Measurements from ENCODE around the gene THAP10. TPM values are rescaled to one million over a fixed set of nuclear protein-coding genes. Genes with fewer than 3 reads are reported as not detected.

THAP10 gene
- total RNA-seq, 1 donor from 2014 or later: not detected

GRCh38 chr15:70912187-70912586 lies 20.0 kb upstream of the THAP10 start:
- intact Hi-C loops (cut with micrococcal nuclease): no loop called here
- Mint-ChIP-seq H3K27ac (no peak overlapping the region), H3K36me3 (ENCODE audit: low read depth) (no peaks in the 10 kb centered on the region), H3K9me3 (peaks cover 10% of the 10 kb centered on the region), H3K4me1 (ENCODE audit: low read depth) (no peaks in the 10 kb centered on the region), H3K27me3 (ENCODE audit: insufficient read depth) (peaks cover 22% of the 10 kb centered on the region), H3K4me3 (no peak overlapping the region)
- DNase-seq (ENCODE audit: low spot score): no peak

GRCh38 chr15:70910958-70911357 lies 18.7 kb upstream of the THAP10 start:
- intact Hi-C loops (cut with micrococcal nuclease): no loop called here
- DNase-seq (ENCODE audit: low spot score): no peak
- Mint-ChIP-seq H3K9me3 (peaks cover 18% of the 10 kb centered on the region), H3K4me1 (ENCODE audit: low read depth) (no peaks in the 10 kb centered on the region), H3K36me3 (ENCODE audit: low read depth) (no peaks in the 10 kb centered on the region), H3K4me3 (no peak overlapping the region), H3K27ac (no peak overlapping the region), H3K27me3 (ENCODE audit: insufficient read depth) (peaks cover 22% of the 10 kb centered on the region)

- H3K36me3 Mint-ChIP-seq (ENCODE audit: low read depth): no peaks in the 10 kb centered on the region
- H3K9me3 Mint-ChIP-seq: peaks cover 18% of the 10 kb centered on the region
- H3K4me1 Mint-ChIP-seq (ENCODE audit: low read depth): no peaks in the 10 kb centered on the region
- intact Hi-C loops (cut with micrococcal nuclease): no loop called here
- DNase-seq (ENCODE audit: low spot score): no peak
- no peak overlapping the region for H3K4me3 Mint-ChIP-seq
- peaks cover 12% of the 10 kb centered on the region for H3K27me3 Mint-ChIP-seq (ENCODE audit: insufficient read depth)
- no peak overlapping the region for H3K27ac Mint-ChIP-seq
These were observed 15.7 kb upstream of the THAP10 start for GRCh38 chr15:70907784-70908471.

DNA sequence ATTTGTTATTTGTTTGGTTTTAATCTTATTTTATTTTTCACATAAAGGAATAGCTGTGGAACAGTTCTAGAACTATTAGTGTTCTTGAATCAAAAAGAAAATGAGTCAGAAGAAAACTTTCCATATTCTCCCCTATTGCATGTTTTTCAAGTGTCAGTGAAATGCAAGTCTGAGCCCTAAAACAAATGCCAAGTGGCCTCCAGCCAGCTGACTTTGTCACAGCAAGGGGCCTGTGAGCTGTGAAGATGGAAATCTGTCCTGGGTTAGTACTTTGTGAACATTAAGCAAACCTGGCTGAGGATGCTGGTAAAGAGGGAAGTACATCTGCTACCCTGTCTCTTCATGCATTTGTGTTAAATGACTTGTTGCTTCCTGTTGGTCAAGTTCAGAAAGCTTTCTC lies 14.6 kb upstream of the THAP10 start:
- H3K27me3 Mint-ChIP-seq (ENCODE audit: insufficient read depth): peaks cover 9% of the 10 kb centered on the region
- intact Hi-C loops (cut with micrococcal nuclease): no loop called here
- H3K4me3 Mint-ChIP-seq: no peak overlapping the region
- no peak for DNase-seq (ENCODE audit: low spot score)
- no peak overlapping the region for H3K27ac Mint-ChIP-seq
- no peaks in the 10 kb centered on the region for H3K4me1 Mint-ChIP-seq (ENCODE audit: low read depth)
- H3K9me3 Mint-ChIP-seq: peaks cover 18% of the 10 kb centered on the region
- no peaks in the 10 kb centered on the region for H3K36me3 Mint-ChIP-seq (ENCODE audit: low read depth)

DNA sequence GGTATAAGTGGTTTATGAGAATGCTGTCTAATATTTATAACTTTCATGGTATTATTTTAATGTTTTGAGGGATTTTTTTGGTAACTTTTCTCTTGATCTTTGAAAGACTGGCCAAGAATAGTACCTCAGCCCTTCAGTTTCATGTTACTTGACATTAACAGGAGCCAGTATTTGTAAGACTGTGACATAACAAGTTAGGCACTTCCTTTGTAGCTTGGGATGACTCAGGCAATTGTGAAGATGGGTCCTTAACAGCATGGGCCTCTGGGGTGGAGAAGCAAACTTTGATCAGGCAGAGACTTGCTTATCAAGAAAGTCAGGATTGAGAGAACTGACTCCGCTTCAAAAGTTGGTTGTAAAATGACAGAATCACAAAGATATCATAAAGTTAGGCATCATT lies 9.9 kb upstream of the THAP10 start:
- Mint-ChIP-seq H3K27me3 (ENCODE audit: insufficient read depth) (peaks cover 4% of the 10 kb centered on the region), H3K9me3 (peaks cover 7% of the 10 kb centered on the region), H3K36me3 (ENCODE audit: low read depth) (no peaks in the 10 kb centered on the region), H3K4me1 (ENCODE audit: low read depth) (no peaks in the 10 kb centered on the region), H3K4me3 (no peak overlapping the region), H3K27ac (no peak overlapping the region)
- intact Hi-C loops (cut with micrococcal nuclease): no loop called here
- no peak for DNase-seq (ENCODE audit: low spot score)

DNA sequence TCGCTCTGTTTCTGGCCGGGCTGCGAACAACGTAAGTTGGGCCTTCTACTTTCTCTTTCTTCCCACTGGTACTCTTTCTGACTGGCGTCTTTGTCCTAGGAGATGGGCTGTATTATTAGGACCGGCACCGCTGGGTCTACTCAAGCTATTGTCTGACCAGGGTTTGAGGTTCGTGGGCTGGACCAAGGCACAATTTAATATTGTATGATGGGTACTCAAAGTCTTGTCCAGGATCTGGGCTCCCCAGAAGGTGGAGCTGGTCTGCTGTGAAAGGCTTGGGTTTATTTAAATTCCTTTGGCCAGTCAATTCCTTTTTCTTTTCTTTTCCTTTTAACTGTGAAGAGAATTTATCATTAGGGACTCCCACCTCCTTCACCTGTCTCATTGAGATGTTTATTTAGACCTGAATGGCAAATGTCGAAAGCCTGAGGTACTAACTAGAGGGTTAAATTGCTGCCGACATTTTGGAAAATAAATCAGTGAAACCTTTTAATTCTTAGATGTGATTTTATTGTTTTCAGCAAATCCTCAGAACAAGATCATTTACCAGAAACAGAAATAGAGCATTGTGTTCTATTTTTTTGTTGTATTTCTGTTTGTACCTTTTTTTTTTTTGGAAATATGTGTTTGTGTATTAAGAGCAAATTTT lies 803 bp upstream of the THAP10 start:
- peak overlapping the region; percentile 86 for H3K4me3 Mint-ChIP-seq
- intact Hi-C loops (cut with micrococcal nuclease): no loop called here
- H3K27ac Mint-ChIP-seq: no peak overlapping the region
- peaks cover 10% of the 10 kb centered on the region for H3K4me1 Mint-ChIP-seq (ENCODE audit: low read depth)
- no peaks in the 10 kb centered on the region for H3K9me3 Mint-ChIP-seq
- peaks cover 48% of the 10 kb centered on the region for H3K27me3 Mint-ChIP-seq (ENCODE audit: insufficient read depth)
- no peaks in the 10 kb centered on the region for H3K36me3 Mint-ChIP-seq (ENCODE audit: low read depth)
- DNase-seq (ENCODE audit: low spot score): no peak

DNA sequence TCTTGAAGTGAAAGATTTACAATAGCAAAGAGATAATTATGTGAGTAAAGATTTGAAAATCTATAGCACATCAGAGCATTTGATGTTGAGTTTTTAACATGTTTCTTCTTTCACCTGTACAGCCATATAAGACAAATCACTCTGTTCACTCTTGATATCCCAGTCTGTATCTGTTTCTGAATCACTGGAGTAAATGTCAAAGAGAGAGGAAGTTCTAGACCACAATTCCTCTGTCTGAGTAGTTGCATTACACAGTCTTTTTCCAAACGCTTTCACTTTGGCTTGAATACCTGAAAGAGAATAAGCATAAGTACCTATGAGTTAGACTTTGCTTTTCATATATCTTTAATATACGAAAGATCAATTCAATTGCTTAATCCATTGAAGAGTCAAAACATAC lies 9.9 kb downstream of the THAP10 start:
- Mint-ChIP-seq H3K4me3 (no peak overlapping the region), H3K4me1 (ENCODE audit: low read depth) (peaks cover 4% of the 10 kb centered on the region), H3K36me3 (ENCODE audit: low read depth) (no peaks in the 10 kb centered on the region), H3K27me3 (ENCODE audit: insufficient read depth) (peaks cover 14% of the 10 kb centered on the region), H3K9me3 (no peaks in the 10 kb centered on the region), H3K27ac (no peak overlapping the region)
- intact Hi-C loops (cut with micrococcal nuclease): no loop called here
- no peak for DNase-seq (ENCODE audit: low spot score)

DNA sequence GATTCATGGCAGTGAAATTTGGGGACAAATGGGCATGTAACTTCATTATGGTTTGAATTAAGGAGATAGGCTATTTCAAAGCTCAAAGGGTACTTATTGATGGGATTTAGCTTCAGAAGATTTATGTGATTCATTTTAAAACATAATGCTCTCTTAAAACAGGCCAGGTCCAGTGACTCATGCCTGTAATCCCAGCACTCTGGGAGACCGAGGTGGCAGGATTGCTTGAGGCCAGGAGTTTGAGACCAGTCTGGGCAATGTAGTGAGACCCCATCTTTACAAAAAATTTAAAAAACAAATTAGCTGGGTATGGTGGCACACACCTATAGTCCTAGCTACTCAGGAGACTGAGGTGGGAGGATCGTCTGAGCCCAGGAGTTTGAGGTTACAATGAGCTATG lies 11.5 kb downstream of the THAP10 start:
- Mint-ChIP-seq H3K27me3 (ENCODE audit: insufficient read depth) (peaks cover 22% of the 10 kb centered on the region), H3K9me3 (no peaks in the 10 kb centered on the region), H3K27ac (no peak overlapping the region), H3K4me3 (no peak overlapping the region), H3K4me1 (ENCODE audit: low read depth) (peaks cover 4% of the 10 kb centered on the region), H3K36me3 (ENCODE audit: low read depth) (no peaks in the 10 kb centered on the region)
- no peak for DNase-seq (ENCODE audit: low spot score)
- intact Hi-C loops (cut with micrococcal nuclease): no loop called here

DNA sequence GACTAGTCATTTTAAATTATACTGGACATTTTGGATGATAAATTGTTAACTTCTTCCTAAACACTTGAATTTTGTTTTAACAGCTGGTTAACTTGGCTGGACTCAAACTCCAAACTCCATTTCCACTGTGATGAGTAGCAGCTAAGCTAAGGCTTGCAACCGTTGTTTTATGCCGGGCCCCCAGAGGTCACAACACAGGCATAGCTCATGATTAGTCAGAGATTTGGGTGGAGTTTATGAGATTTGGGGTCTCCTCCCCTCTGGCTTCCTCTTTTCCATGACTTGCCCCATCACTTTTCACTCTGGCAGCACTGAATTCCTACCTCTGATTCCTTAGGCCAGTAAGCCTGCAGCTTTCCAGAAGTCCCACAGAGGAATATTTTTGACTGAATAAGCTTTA lies 12.8 kb downstream of the THAP10 start:
- intact Hi-C loops (cut with micrococcal nuclease): no loop called here
- Mint-ChIP-seq H3K9me3 (no peaks in the 10 kb centered on the region), H3K4me1 (ENCODE audit: low read depth) (peaks cover 4% of the 10 kb centered on the region), H3K36me3 (ENCODE audit: low read depth) (no peaks in the 10 kb centered on the region), H3K4me3 (no peak overlapping the region), H3K27me3 (ENCODE audit: insufficient read depth) (peaks cover 23% of the 10 kb centered on the region), H3K27ac (no peak overlapping the region)
- no peak for DNase-seq (ENCODE audit: low spot score)

DNA sequence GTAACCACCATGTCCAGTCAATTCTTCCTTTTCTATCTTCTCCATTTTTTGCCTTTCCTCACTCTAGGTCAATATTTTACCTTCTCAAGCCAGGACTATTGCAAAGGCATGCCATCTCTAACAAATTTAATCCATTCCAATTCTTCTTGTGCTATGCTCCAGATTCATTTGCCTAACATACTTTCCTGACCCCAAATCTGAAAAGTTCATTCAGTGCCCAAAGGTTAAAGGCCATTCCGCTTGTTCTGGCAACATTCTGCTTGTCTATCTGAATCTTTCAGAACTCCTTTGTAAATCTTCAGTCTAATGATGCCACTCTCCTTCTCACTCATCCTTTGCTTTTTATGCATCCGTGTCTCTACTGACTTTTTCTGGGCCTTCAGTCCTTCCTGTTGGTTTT lies 15.6 kb downstream of the THAP10 start:
- intact Hi-C loops (cut with micrococcal nuclease): no loop called here
- no peak overlapping the region for H3K27ac Mint-ChIP-seq
- H3K27me3 Mint-ChIP-seq (ENCODE audit: insufficient read depth): peaks cover 16% of the 10 kb centered on the region
- H3K36me3 Mint-ChIP-seq (ENCODE audit: low read depth): no peaks in the 10 kb centered on the region
- no peaks in the 10 kb centered on the region for H3K9me3 Mint-ChIP-seq
- no peak for DNase-seq (ENCODE audit: low spot score)
- no peaks in the 10 kb centered on the region for H3K4me1 Mint-ChIP-seq (ENCODE audit: low read depth)
- no peak overlapping the region for H3K4me3 Mint-ChIP-seq

- DNase-seq (ENCODE audit: low spot score): no peak
- Mint-ChIP-seq H3K27me3 (ENCODE audit: insufficient read depth) (peaks cover 16% of the 10 kb centered on the region), H3K36me3 (ENCODE audit: low read depth) (no peaks in the 10 kb centered on the region), H3K4me1 (ENCODE audit: low read depth) (no peaks in the 10 kb centered on the region), H3K27ac (no peak overlapping the region), H3K4me3 (no peak overlapping the region), H3K9me3 (no peaks in the 10 kb centered on the region)
- intact Hi-C loops (cut with micrococcal nuclease): no loop called here
These were observed 16.2 kb downstream of the THAP10 start for GRCh38 chr15:70876011-70876410.

GRCh38 chr15:70875001-70875782 lies 17.0 kb downstream of the THAP10 start:
- no peak for DNase-seq (ENCODE audit: low spot score)
- H3K36me3 Mint-ChIP-seq (ENCODE audit: low read depth): no peaks in the 10 kb centered on the region
- H3K4me3 Mint-ChIP-seq: no peak overlapping the region
- intact Hi-C loops (cut with micrococcal nuclease): no loop called here
- H3K4me1 Mint-ChIP-seq (ENCODE audit: low read depth): no peaks in the 10 kb centered on the region
- H3K9me3 Mint-ChIP-seq: no peaks in the 10 kb centered on the region
- H3K27me3 Mint-ChIP-seq (ENCODE audit: insufficient read depth): peaks cover 17% of the 10 kb centered on the region
- H3K27ac Mint-ChIP-seq: no peak overlapping the region
